Esophagus (tissue), 2 donors: ENCODE results near the gene NANOGP8. TPM values are rescaled to one million over a fixed set of nuclear protein-coding genes. Genes with fewer than 3 reads are reported as not detected.

Source experiments
- H3K27ac ChIP-seq, 2 donors: one replicate each; pipeline ENCODE4 v1.5.1; 2013; ENCODE audit warnings: low read depth in 2 of 2, mild to moderate bottlenecking in 2 of 2, inconsistent platforms in 1 of 2, low read length in 1 of 2, moderate library complexity in 1 of 2
- H3K27me3 ChIP-seq, 2 donors: one replicate each; pipeline ENCODE4 v1.6.1; 2013; ENCODE audit warnings: low read length in 2 of 2, control low read depth in 1 of 2, mild to moderate bottlenecking in 1 of 2; ENCODE audit not compliant: insufficient read depth in 2 of 2, control insufficient read depth in 1 of 2
- H3K36me3 ChIP-seq, 2 donors: one replicate each; pipeline ENCODE4 v1.6.1; 2013; ENCODE audit warnings: low read length in 1 of 2; ENCODE audit not compliant: control insufficient read depth in 2 of 2, insufficient read depth in 2 of 2
- H3K4me1 ChIP-seq, 2 donors: one replicate each; pipeline ENCODE4 v1.6.1; 2013; ENCODE audit warnings: low read length in 1 of 2; ENCODE audit not compliant: control insufficient read depth in 2 of 2, insufficient read depth in 2 of 2
- H3K4me3 ChIP-seq, 2 donors: one replicate each; pipeline ENCODE4 v1.5.1; 2013; ENCODE audit warnings: low read length in 2 of 2, mild to moderate bottlenecking in 2 of 2, low read depth in 1 of 2, moderate library complexity in 1 of 2
- H3K9me3 ChIP-seq, 2 donors: one replicate each; pipeline ENCODE4 v1.6.1; 2013; ENCODE audit warnings: mild to moderate bottlenecking in 2 of 2, low read depth in 1 of 2, low read length in 1 of 2, moderate library complexity in 1 of 2; ENCODE audit not compliant: control insufficient read depth in 2 of 2, insufficient read depth in 1 of 2
- WGBS, 2 donors: extraction: QIAGEN DNeasy Blood & Tissue Kit; methylation state at CpG; one replicate each; pipeline ENCODE4 v1.1.7; 2013; 5-methylcytosine and 5-hydroxymethylcytosine counted together
- polyA plus RNA-seq, 2 donors: library from polyadenylated mRNA; stranded (reverse); fragments of 200-250 nt; gene quantifications; one replicate each; pipeline ENCODE4 v1.2.3, GENCODE V29; 2013
- donor health status: healthy with polysubstance abuse.
- donor health status: Bipolar disorder and iron deficiency.

The NANOGP8 gene
- polyA plus RNA-seq, 2 donors = 0.16 TPM; not detected in 1

GRCh38 chr15:35101335-35101734 lies 16.2 kb upstream of the NANOGP8 start:
- Histone ChIP-seq H3K27me3 (no peaks in the 10 kb centered on the region), H3K4me3 (no peak overlapping the region), H3K36me3 (no peaks in the 10 kb centered on the region), H3K27ac (no peak overlapping the region), H3K9me3 (no peaks in the 10 kb centered on the region), H3K4me1 (no peaks in the 10 kb centered on the region)

GRCh38 chr15:35098737-35099136 lies 13.6 kb upstream of the NANOGP8 start:
- Histone ChIP-seq H3K36me3 (no peaks in the 10 kb centered on the region), H3K9me3 (no peaks in the 10 kb centered on the region), H3K27me3 (no peaks in the 10 kb centered on the region), H3K27ac (no peak overlapping the region), H3K4me1 (no peaks in the 10 kb centered on the region), H3K4me3 (no peak overlapping the region)

GRCh38 chr15:35095941-35096340 lies 10.8 kb upstream of the NANOGP8 start:
- Histone ChIP-seq H3K27me3 (no peaks in the 10 kb centered on the region), H3K4me3 (no peak overlapping the region), H3K9me3 (no peaks in the 10 kb centered on the region), H3K36me3 (no peaks in the 10 kb centered on the region), H3K4me1 (no peaks in the 10 kb centered on the region), H3K27ac (no peak overlapping the region)
- 84 to 89% methylated on average over 4 of the region's 4 CpGs for WGBS, 2 donors

- H3K27me3 ChIP-seq = no peaks in the 10 kb centered on the region
- no peaks in the 10 kb centered on the region for H3K36me3 ChIP-seq
- H3K27ac ChIP-seq = no peak overlapping the region
- H3K4me1 ChIP-seq = no peaks in the 10 kb centered on the region
- WGBS, 2 donors = 93 to 97% methylated on average over 33 of the region's 33 CpGs
- H3K4me3 ChIP-seq = no peak overlapping the region
- no peaks in the 10 kb centered on the region for H3K9me3 ChIP-seq
These were observed 7.8 kb upstream of the NANOGP8 start for GRCh38 chr15:35092846-35093245.

GRCh38 chr15:35092311-35092710 lies 7.2 kb upstream of the NANOGP8 start:
- Histone ChIP-seq H3K27me3 (no peaks in the 10 kb centered on the region), H3K9me3 (no peaks in the 10 kb centered on the region), H3K4me3 (no peak overlapping the region), H3K27ac (no peak overlapping the region), H3K4me1 (no peaks in the 10 kb centered on the region), H3K36me3 (no peaks in the 10 kb centered on the region)
- WGBS, 2 donors = 96 to 97% methylated on average over 18 of the region's 18 CpGs

GRCh38 chr15:35090104-35090807 lies 5.2 kb upstream of the NANOGP8 start:
- Histone ChIP-seq H3K9me3 (no peaks in the 10 kb centered on the region), H3K4me1 (no peaks in the 10 kb centered on the region), H3K27ac (no peak overlapping the region), H3K36me3 (no peaks in the 10 kb centered on the region), H3K4me3 (no peak overlapping the region), H3K27me3 (no peaks in the 10 kb centered on the region)
- 90 to 95% methylated on average over 1 of the region's 1 CpG for WGBS, 2 donors

GRCh38 chr15:35089551-35089950 lies 4.5 kb upstream of the NANOGP8 start:
- Histone ChIP-seq H3K9me3 (no peaks in the 10 kb centered on the region), H3K4me1 (no peaks in the 10 kb centered on the region), H3K27ac (no peak overlapping the region), H3K27me3 (no peaks in the 10 kb centered on the region), H3K4me3 (no peak overlapping the region), H3K36me3 (no peaks in the 10 kb centered on the region)
- 78 to 81% methylated on average over 2 of the region's 2 CpGs for WGBS, 2 donors

GRCh38 chr15:35088329-35088728 lies 3.2 kb upstream of the NANOGP8 start:
- 73 to 77% methylated on average over 1 of the region's 1 CpG for WGBS, 2 donors
- Histone ChIP-seq H3K36me3 (no peaks in the 10 kb centered on the region), H3K27me3 (no peaks in the 10 kb centered on the region), H3K27ac (no peak overlapping the region), H3K4me1 (no peaks in the 10 kb centered on the region), H3K4me3 (no peak overlapping the region), H3K9me3 (no peaks in the 10 kb centered on the region)

- no peak overlapping the region for H3K27ac ChIP-seq
- no peaks in the 10 kb centered on the region for H3K27me3 ChIP-seq
- no peak overlapping the region for H3K4me3 ChIP-seq
- WGBS, 2 donors = 84 to 87% methylated on average over 3 of the region's 3 CpGs
- H3K36me3 ChIP-seq = no peaks in the 10 kb centered on the region
- no peaks in the 10 kb centered on the region for H3K9me3 ChIP-seq
- H3K4me1 ChIP-seq = no peaks in the 10 kb centered on the region
These were observed 2.7 kb upstream of the NANOGP8 start for GRCh38 chr15:35087759-35088158.
